GM06990 (cell line): ENCODE data around the gene DICER1.

Experiments used
- DNase-seq: peaks from one replicate; pipeline ENCODE4 v3.0.0-alpha.2; 2011; ENCODE audit not compliant: insufficient read length; ENCODE audit errors: extremely low read depth
- H3K27me3 ChIP-seq: replicated peaks from 2 replicates; pipeline ENCODE4 v1.6.0; 2011; ENCODE audit warnings: low read length; ENCODE audit not compliant: control insufficient read depth, insufficient read depth
- H3K36me3 ChIP-seq: 2 replicates; pipeline ENCODE4 v1.5.1; 2011; ENCODE audit warnings: low read length; ENCODE audit not compliant: control insufficient read depth, insufficient read depth
- H3K4me3 ChIP-seq: replicated peaks from 2 replicates; pipeline ENCODE4 v1.5.1; 2011; ENCODE audit warnings: low read depth, mild to moderate bottlenecking, control low read depth, low read length
- CTCF ChIP-seq: IDR thresholded peaks from 2 replicates; pipeline ENCODE4 v1.5.1; 2011; ENCODE audit warnings: low read length, control low read depth, mild to moderate bottlenecking, inconsistent platforms; ENCODE audit not compliant: insufficient read depth, poor library complexity, severe bottlenecking

Gene DICER1

GRCh38 chr14:95167177-95167576 lies 9.8 kb upstream of the DICER1 start:
- no peaks in the 10 kb centered on the region for H3K36me3 ChIP-seq
- TF ChIP-seq CTCF = no peak
- no peak for DNase-seq
- no peaks in the 10 kb centered on the region for H3K27me3 ChIP-seq
- H3K4me3 ChIP-seq = no peak overlapping the region

GRCh38 chr14:95165517-95165916 lies 8.2 kb upstream of the DICER1 start:
- no peak for DNase-seq
- Histone ChIP-seq H3K36me3 (no peaks in the 10 kb centered on the region), H3K27me3 (no peaks in the 10 kb centered on the region), H3K4me3 (no peak overlapping the region)
- TF ChIP-seq CTCF = no peak

- no peak for TF ChIP-seq CTCF
- no peak for DNase-seq
- H3K36me3 ChIP-seq = no peaks in the 10 kb centered on the region
Measured at GRCh38 chr14:95164506-95164905, 7.2 kb upstream of the DICER1 start.

GRCh38 chr14:95163666-95164065 lies 6.3 kb upstream of the DICER1 start:
- TF ChIP-seq CTCF = no peak
- DNase-seq = no peak
- no peaks in the 10 kb centered on the region for H3K36me3 ChIP-seq
- H3K4me3 ChIP-seq = no peak overlapping the region
- H3K27me3 ChIP-seq = no peaks in the 10 kb centered on the region

More at GRCh38 chr14:95164506-95164905, 7.2 kb upstream of the DICER1 start:
- no peak overlapping the region for H3K4me3 ChIP-seq
- no peaks in the 10 kb centered on the region for H3K27me3 ChIP-seq

GRCh38 chr14:95163132-95163531 lies 5.8 kb upstream of the DICER1 start:
- DNase-seq = no peak
- no peaks in the 10 kb centered on the region for H3K36me3 ChIP-seq

More at GRCh38 chr14:95163132-95163531, 5.8 kb upstream of the DICER1 start:
- Histone ChIP-seq H3K27me3 (no peaks in the 10 kb centered on the region), H3K4me3 (no peak overlapping the region)
- TF ChIP-seq CTCF = no peak
